NCI-H1417 (cell line): ENCODE data around the gene EXOC2.
A peak's percentile ranks its signal among the peaks of the same experiment; 100 is the strongest.
"Not testable (repeated sequence)": the region's sequence is repeated elsewhere in the genome, so short reads cannot be mapped to it uniquely, and the experiment has no call there.

Experiments
- DNase-seq, 3 experiments: peaks; one replicate each; lab custom pipeline; 2025; lab: John Stamatoyannopoulos, UW

EXOC2 gene

GRCh38 chr6:582370-582769 lies 110.6 kb downstream of the EXOC2 start:
- peak in 1 of 3 experiments; percentile 35 for DNase-seq

- peak in 2 of 3 experiments; percentile 2 to 36 for DNase-seq
Observed at GRCh38 chr6:579339-579738, 113.6 kb downstream of the EXOC2 start.

GRCh38 chr6:572596-573265 lies 120.2 kb downstream of the EXOC2 start:
- DNase-seq: no peak

- DNase-seq: no peak
Observed at GRCh38 chr6:571892-572291, 121.0 kb downstream of the EXOC2 start.

GRCh38 chr6:570825-571224 lies 122.1 kb downstream of the EXOC2 start:
- DNase-seq: no peak

- DNase-seq: no peak
Observed at GRCh38 chr6:568954-569523, 123.9 kb downstream of the EXOC2 start.

GRCh38 chr6:568085-568484 lies 124.9 kb downstream of the EXOC2 start:
- no peak for DNase-seq

GRCh38 chr6:563863-564262 lies 129.1 kb downstream of the EXOC2 start:
- DNase-seq: no peak

GRCh38 chr6:562052-562676 lies 130.8 kb downstream of the EXOC2 start:
- no peak for DNase-seq

- DNase-seq: not testable (repeated sequence)
Observed at GRCh38 chr6:561335-561734, 131.6 kb downstream of the EXOC2 start.

GRCh38 chr6:558959-559358 lies 134.0 kb downstream of the EXOC2 start:
- no peak for DNase-seq

- DNase-seq: no peak
Observed at GRCh38 chr6:558089-558488, 134.8 kb downstream of the EXOC2 start.

GRCh38 chr6:551829-552350 lies 141.0 kb downstream of the EXOC2 start:
- no peak for DNase-seq

- DNase-seq: no peak
Observed at GRCh38 chr6:551405-551804, 141.5 kb downstream of the EXOC2 start.

- no peak for DNase-seq
Observed at GRCh38 chr6:549906-550305, 143.0 kb downstream of the EXOC2 start.

GRCh38 chr6:548517-548916 lies 144.4 kb downstream of the EXOC2 start:
- DNase-seq: no peak

- DNase-seq: no peak
Observed at GRCh38 chr6:548091-548490, 144.8 kb downstream of the EXOC2 start.

- DNase-seq: no peak
Observed at GRCh38 chr6:540490-540889, 152.4 kb downstream of the EXOC2 start.

- no peak for DNase-seq
Observed at GRCh38 chr6:537114-537513, 155.8 kb downstream of the EXOC2 start.

GRCh38 chr6:530425-530824 lies 162.5 kb downstream of the EXOC2 start:
- DNase-seq: no peak

GRCh38 chr6:528989-529388 lies 163.9 kb downstream of the EXOC2 start:
- DNase-seq: no peak

GRCh38 chr6:527989-528673 lies 164.8 kb downstream of the EXOC2 start:
- no peak for DNase-seq

- DNase-seq: no peak
Observed at GRCh38 chr6:524803-525202, 168.1 kb downstream of the EXOC2 start.
